IMR-90 (cell line): ENCODE data around the gene PRDM10. TPM values are rescaled to one million over a fixed set of nuclear protein-coding genes. Genes with fewer than 3 reads are reported as not detected.

Source experiments
- ATAC-seq: fragments of 200-7000 bp; cut with Tn5 transposase; 2 replicates; pipeline ENCODE4 v1.9.1; 2020; ENCODE audit warnings: low read depth, mild to moderate bottlenecking, moderate library complexity
- BruUV-seq: library from RNA; stranded (reverse); fragments of 400-500 nt; replicated peaks from 2 replicates; lab custom pipeline; 2021; lab: Mats Ljungman, UMichigan
- CTCF ChIA-PET: fragments of 300-600 bp; formaldehyde crosslinking; extraction: SDS; loops from one replicate; lab custom pipeline; 2021; ENCODE audit warnings: antibody characterized with exemption; lab: Yijun Ruan, JAX
- POLR2A ChIA-PET: fragments of 300-600 bp; sonication (Branson Sonifier 250); formaldehyde crosslinking; loops from one replicate; lab custom pipeline; 2022; ENCODE audit warnings: antibody characterized with exemption; ENCODE audit not compliant: unreplicated experiment; lab: Charles Lee
- DNase-seq: peaks from one replicate; pipeline ENCODE4 v3.0.0; 2013
- H2AFZ ChIP-seq: replicated peaks from 2 replicates; pipeline ENCODE3; 2013; ENCODE audit warnings: low read length, mild to moderate bottlenecking; ENCODE audit not compliant: poor library complexity
- H2AK5ac ChIP-seq: 2 replicates; pipeline ENCODE4 v1.6.1; 2013; ENCODE audit warnings: low read depth, low read length, inconsistent platforms
- H2AK9ac ChIP-seq: replicated peaks from 2 replicates; pipeline ENCODE3; 2013; ENCODE audit warnings: mild to moderate bottlenecking, low read depth, low read length, moderate library complexity; ENCODE audit not compliant: poor library complexity
- H2BK120ac ChIP-seq: 2 replicates; pipeline ENCODE4 v1.6.1; 2013; ENCODE audit warnings: low read depth, low read length, inconsistent platforms
- H2BK15ac ChIP-seq: 3 replicates; pipeline ENCODE4 v1.6.1; 2013; ENCODE audit warnings: low read depth, low read length, inconsistent platforms
- H2BK20ac ChIP-seq: 2 replicates; pipeline ENCODE4 v1.6.1; 2013; ENCODE audit warnings: low read depth, mild to moderate bottlenecking, inconsistent platforms, low read length, moderate library complexity
- H2BK5ac ChIP-seq: 2 replicates; pipeline ENCODE4 v1.6.1; 2013; ENCODE audit warnings: mild to moderate bottlenecking, low read depth, low read length, inconsistent platforms; ENCODE audit not compliant: poor library complexity, severe bottlenecking
- H3K14ac ChIP-seq: replicated peaks from 2 replicates; pipeline ENCODE4 v1.6.1; 2013; ENCODE audit warnings: low read depth, low read length, inconsistent platforms
- H3K18ac ChIP-seq: 2 replicates; pipeline ENCODE4 v1.6.1; 2013; ENCODE audit warnings: low read depth, low read length, control low read depth
- H3K23ac ChIP-seq: 2 replicates; pipeline ENCODE4 v1.6.1; 2013; ENCODE audit warnings: low read depth, low read length, inconsistent platforms
- H3K27ac ChIP-seq: 2 replicates; pipeline ENCODE4 v1.5.1; 2013; ENCODE audit warnings: mild to moderate bottlenecking, control low read depth, low read length; ENCODE audit not compliant: insufficient read depth
- H3K27me3 ChIP-seq: 2 replicates; pipeline ENCODE4 v1.6.1; 2013; ENCODE audit warnings: low read length; ENCODE audit not compliant: control insufficient read depth, insufficient read depth
- H3K36me3 ChIP-seq: 2 replicates; pipeline ENCODE4 v1.6.1; 2013; ENCODE audit warnings: low read length, mixed read lengths; ENCODE audit not compliant: control insufficient read depth, insufficient read depth
- H3K4ac ChIP-seq: 2 replicates; pipeline ENCODE4 v1.6.1; 2013; ENCODE audit warnings: low read depth, low read length, inconsistent platforms
- H3K4me1 ChIP-seq: 2 replicates; pipeline ENCODE4 v1.6.1; 2013; ENCODE audit warnings: low read length, mixed read lengths; ENCODE audit not compliant: control insufficient read depth, insufficient read depth
- H3K4me2 ChIP-seq: 2 replicates; pipeline ENCODE4 v1.6.1; 2013; ENCODE audit warnings: low read depth, mild to moderate bottlenecking, control low read depth, low read length, moderate library complexity
- H3K4me3 ChIP-seq: 2 replicates; pipeline ENCODE4 v1.5.1; 2013; ENCODE audit warnings: low read depth, mild to moderate bottlenecking, control low read depth, low read length, moderate library complexity; ENCODE audit not compliant: insufficient read depth
- H3K56ac ChIP-seq: 2 replicates; pipeline ENCODE4 v1.6.1; 2013; ENCODE audit warnings: low read length, inconsistent platforms; ENCODE audit not compliant: insufficient read depth; ENCODE audit errors: extremely low read depth
- H3K79me1 ChIP-seq, 2 experiments: 2 replicates each; pipeline ENCODE4 v1.6.1; 2013; ENCODE audit warnings: low read length in 2 of 2, inconsistent platforms in 1 of 2, low read depth in 1 of 2
- H3K9ac ChIP-seq: 2 replicates; pipeline ENCODE4 v1.6.1; 2013; ENCODE audit warnings: low read depth, low read length, control low read depth
- H3K9me1 ChIP-seq: 2 replicates; pipeline ENCODE4 v1.6.1; 2013; ENCODE audit warnings: low read length, inconsistent platforms; ENCODE audit not compliant: insufficient read depth
- H3K9me3 ChIP-seq: 2 replicates; pipeline ENCODE4 v1.6.1; 2013; ENCODE audit warnings: low read length; ENCODE audit not compliant: control insufficient read depth, insufficient read depth
- H4K20me1 ChIP-seq: 2 replicates; pipeline ENCODE4 v1.6.1; 2013; ENCODE audit warnings: low read length, inconsistent platforms; ENCODE audit not compliant: insufficient read depth
- H4K5ac ChIP-seq: 2 replicates; pipeline ENCODE4 v1.6.1; 2013; ENCODE audit warnings: mild to moderate bottlenecking, low read depth, low read length, control low read depth
- H4K8ac ChIP-seq, 2 experiments: 2 replicates each; pipeline ENCODE4 v1.6.1; 2013; ENCODE audit warnings: low read depth in 2 of 2, low read length in 2 of 2, control low read depth in 1 of 2, inconsistent platforms in 1 of 2
- H4K91ac ChIP-seq: 2 replicates; pipeline ENCODE4 v1.6.1; 2013; ENCODE audit warnings: low read depth, low read length, inconsistent platforms; ENCODE audit not compliant: insufficient read depth
- CHD1 ChIP-seq: IDR thresholded peaks from 2 replicates; pipeline ENCODE4 v1.6.1; 2012; ENCODE audit warnings: low read depth, low read length, improper control_type of control experiment
- MAZ ChIP-seq: IDR thresholded peaks from 2 replicates; pipeline ENCODE4 v1.6.1; 2012; ENCODE audit warnings: low read depth, mild to moderate bottlenecking, low read length, improper control_type of control experiment, moderate library complexity, borderline replicate concordance
- MXI1 ChIP-seq: IDR thresholded peaks from 2 replicates; pipeline ENCODE4 v1.6.1; 2012; ENCODE audit warnings: low read depth, mild to moderate bottlenecking, low read length, moderate library complexity, borderline replicate concordance
- RCOR1 ChIP-seq: IDR thresholded peaks from 2 replicates; pipeline ENCODE4 v1.6.1; 2012; ENCODE audit warnings: mild to moderate bottlenecking, low read length, improper control_type of control experiment; ENCODE audit not compliant: insufficient replicate concordance
- WGBS, 2 experiments: methylation state at CpG; one replicate each; pipeline versions ENCODE4 v1.1.5 to v1.1.7; 2013; ENCODE audit warnings: missing lambda C conversion rate in 2 of 2; ENCODE audit not compliant: insufficient read length in 1 of 2; ENCODE audit errors: extremely low coverage in 2 of 2; 5-methylcytosine and 5-hydroxymethylcytosine counted together
- dilution Hi-C: fragments of 300-500 bp; cut with HindIII; formaldehyde crosslinking; loops from one replicate; pipeline ENCODE4 v1.14.3; 2018; ENCODE audit warnings: low sequenced_read_pairs; ENCODE audit not compliant: unreplicated experiment
- in situ Hi-C: fragments of 300-500 bp; cut with MboI; formaldehyde crosslinking; loops from 3 replicates; pipeline ENCODE4 v1.14.3; 2019; ENCODE audit warnings: low sequenced_read_pairs, inconsistent platforms, mixed read lengths
- intact Hi-C: fragments of 100-400 bp; cut with micrococcal nuclease; formaldehyde crosslinking; loops from 2 replicates; pipeline ENCODE4 v1.10.0; 2022
- polyA plus RNA-seq, 3 experiments: library from polyadenylated mRNA; depleted of rRNA; stranded (reverse); fragments of >200 nt; gene quantifications; 2 replicates each; pipeline ENCODE4 v1.2.3, GENCODE V29; 2012; ENCODE audit warnings: low replicate concordance in 1 of 3
- total RNA-seq: library from RNA; depleted of rRNA; stranded (reverse); fragments of >200 nt; gene quantifications from 2 replicates; pipeline ENCODE4 v1.2.3, GENCODE V29; 2012
- TF ChIP-seq, protein P1 (sequence below): fragments of 150-350 bp; IDR thresholded peaks from 2 replicates; pipeline ENCODE4 v1.6.1; 2016; ENCODE audit warnings: low read depth, mild to moderate bottlenecking, low read length, moderate library complexity, borderline replicate concordance

PRDM10 gene
- total and polyA plus RNA-seq, 2 of the 4 experiments (the other 2 are of a cell fraction) = 3.1 to 6.5 TPM

DNA sequence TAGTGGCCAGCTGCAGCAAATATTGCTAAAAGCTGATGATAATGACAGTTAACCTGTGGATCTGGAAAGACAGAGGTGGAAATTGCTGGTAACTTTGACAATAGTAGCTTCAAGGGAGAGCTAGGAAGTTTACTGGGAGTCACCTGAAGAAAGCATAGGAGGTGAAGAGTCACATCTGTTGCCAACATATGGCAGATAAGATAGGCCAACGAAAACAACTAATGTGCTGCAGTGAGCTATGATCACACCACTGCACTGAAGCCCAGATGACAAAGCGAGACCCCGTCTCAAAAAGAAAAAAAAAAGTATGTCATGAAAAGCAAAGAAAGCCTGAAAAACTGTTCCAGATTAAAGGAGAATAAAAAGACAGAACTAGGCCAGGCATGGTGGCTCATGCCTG is 4.3 kb upstream of the PRDM10 start:
- no peaks in the 10 kb centered on the region for H3K27me3 ChIP-seq
- H3K14ac ChIP-seq = no peak overlapping the region
- no peak overlapping the region for H3K4me2 ChIP-seq
- intact Hi-C loops = no loop called here
- H2AFZ ChIP-seq = no peak overlapping the region
- H4K91ac ChIP-seq = no peak overlapping the region
- no peak overlapping the region for H3K23ac ChIP-seq
- H3K27ac ChIP-seq = no peak overlapping the region
- no peak overlapping the region for H4K8ac ChIP-seq
- H3K9me1 ChIP-seq = no peaks in the 10 kb centered on the region
- ChIA-PET POLR2A (no interaction called here), CTCF (no interaction called here)
- H3K9me3 ChIP-seq = 0 out of 2 replicates have a peak, but pooled peaks cover 2% of the 10 kb centered on the region
- BruUV-seq = no TSS peak
- 67% methylated on average over 1 of the region's 3 CpGs; no CpG with 5 or more reads in 1 of the 2 experiments for WGBS, 2 experiments
- no peaks in the 10 kb centered on the region for H3K36me3 ChIP-seq
- H2BK5ac ChIP-seq = no peak overlapping the region
- H3K18ac ChIP-seq = no peak overlapping the region
- H3K4me1 ChIP-seq = no peaks in the 10 kb centered on the region
- no peak overlapping the region for H2BK15ac ChIP-seq
- no peak overlapping the region for H3K4ac ChIP-seq
- no peak overlapping the region for H4K5ac ChIP-seq
- no peak overlapping the region for H2AK9ac ChIP-seq
- no peak overlapping the region for H3K9ac ChIP-seq
- TF ChIP-seq CHD1 (no peak), MXI1 (no peak), RCOR1 (no peak), MAZ (no peak)
- TF ChIP-seq, protein P1, sequence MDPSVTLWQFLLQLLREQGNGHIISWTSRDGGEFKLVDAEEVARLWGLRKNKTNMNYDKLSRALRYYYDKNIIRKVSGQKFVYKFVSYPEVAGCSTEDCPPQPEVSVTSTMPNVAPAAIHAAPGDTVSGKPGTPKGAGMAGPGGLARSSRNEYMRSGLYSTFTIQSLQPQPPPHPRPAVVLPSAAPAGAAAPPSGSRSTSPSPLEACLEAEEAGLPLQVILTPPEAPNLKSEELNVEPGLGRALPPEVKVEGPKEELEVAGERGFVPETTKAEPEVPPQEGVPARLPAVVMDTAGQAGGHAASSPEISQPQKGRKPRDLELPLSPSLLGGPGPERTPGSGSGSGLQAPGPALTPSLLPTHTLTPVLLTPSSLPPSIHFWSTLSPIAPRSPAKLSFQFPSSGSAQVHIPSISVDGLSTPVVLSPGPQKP = no peak
- DNase-seq = no peak
- no peak overlapping the region for H3K56ac ChIP-seq
- in situ Hi-C loops = no loop called here
- no peak overlapping the region for H2BK120ac ChIP-seq
- no peaks in the 10 kb centered on the region for H4K20me1 ChIP-seq
- no peak overlapping the region for H2BK20ac ChIP-seq
- H3K4me3 ChIP-seq = no peak overlapping the region
- H3K79me1 ChIP-seq = 0 out of 4 replicates have a peak, but pooled peaks cover 0 to 13% of the 10 kb centered on the region in 2 experiments
- H2AK5ac ChIP-seq = no peak overlapping the region
- dilution Hi-C loops = no loop called here
- ATAC-seq = no peak
